HK-2 (cell line): ENCODE results near the gene CHD9.

Experiments used
- DNase-seq: peaks from one replicate; pipeline ENCODE4 v3.0.0-alpha.2; 2018; ENCODE audit not compliant: unreplicated experiment

The CHD9 gene

GRCh38 chr16:53091466-53092211 lies 36.8 kb downstream of the CHD9 start:
- DNase-seq: no peak

GRCh38 chr16:53092284-53092683 lies 37.5 kb downstream of the CHD9 start:
- no peak for DNase-seq

GRCh38 chr16:53093162-53093744 lies 38.5 kb downstream of the CHD9 start:
- DNase-seq: no peak

- DNase-seq: no peak
These were observed 39.3 kb downstream of the CHD9 start for GRCh38 chr16:53094013-53094630.

GRCh38 chr16:53097190-53097589 lies 42.4 kb downstream of the CHD9 start:
- no peak for DNase-seq

GRCh38 chr16:53098526-53099317 lies 43.9 kb downstream of the CHD9 start:
- DNase-seq: peak; percentile 83

- DNase-seq: peak; percentile 94
These were observed 44.7 kb downstream of the CHD9 start for GRCh38 chr16:53099318-53100130.

GRCh38 chr16:53100131-53100748 lies 45.4 kb downstream of the CHD9 start:
- no peak for DNase-seq

- DNase-seq: no peak
These were observed 46.1 kb downstream of the CHD9 start for GRCh38 chr16:53100889-53101288.

GRCh38 chr16:53103811-53104210 lies 49.0 kb downstream of the CHD9 start:
- no peak for DNase-seq

GRCh38 chr16:53105565-53105964 lies 50.8 kb downstream of the CHD9 start:
- no peak for DNase-seq

GRCh38 chr16:53111078-53111791 lies 56.4 kb downstream of the CHD9 start:
- DNase-seq: no peak

GRCh38 chr16:53112015-53112414 lies 57.2 kb downstream of the CHD9 start:
- no peak for DNase-seq

- DNase-seq: no peak
These were observed 60.3 kb downstream of the CHD9 start for GRCh38 chr16:53115047-53115446.

- DNase-seq: no peak
These were observed 61.0 kb downstream of the CHD9 start for GRCh38 chr16:53115773-53116172.

- no peak for DNase-seq
These were observed 66.3 kb downstream of the CHD9 start for GRCh38 chr16:53121043-53121620.

- no peak for DNase-seq
These were observed 66.9 kb downstream of the CHD9 start for GRCh38 chr16:53121661-53122060.

- DNase-seq: no peak
These were observed 69.0 kb downstream of the CHD9 start for GRCh38 chr16:53123747-53124146.

- DNase-seq: no peak
These were observed 71.6 kb downstream of the CHD9 start for GRCh38 chr16:53126390-53126789.
